Mesenchymal stem cell (in vitro differentiated cells and primary cell): ENCODE measurements around the gene UNK.
A peak's percentile ranks its signal among the peaks of the same experiment; 100 is the strongest.

Source experiments
- DNase-seq: peaks from one replicate; pipeline ENCODE4 v3.0.0-alpha.2; 2013
- H2AFZ ChIP-seq: one replicate; pipeline ENCODE4 v1.6.1; 2013; ENCODE audit warnings: low read depth, mild to moderate bottlenecking, control low read depth, inconsistent platforms, low read length, moderate library complexity
- H2AK5ac ChIP-seq: 2 replicates; pipeline ENCODE4 v1.6.1; 2013; ENCODE audit warnings: low read length, moderate library complexity, mild to moderate bottlenecking, inconsistent platforms; ENCODE audit not compliant: severe bottlenecking
- H2BK120ac ChIP-seq: one replicate; pipeline ENCODE4 v1.6.1; 2013; ENCODE audit warnings: low read depth, mild to moderate bottlenecking, inconsistent platforms, low read length, moderate library complexity
- H2BK12ac ChIP-seq, 2 experiments: one replicate each; pipeline ENCODE4 v1.6.1; 2013; ENCODE audit warnings: inconsistent platforms in 2 of 2, low read length in 2 of 2, mild to moderate bottlenecking in 2 of 2, moderate library complexity in 2 of 2, control low read depth in 1 of 2
- H2BK15ac ChIP-seq: one replicate; pipeline ENCODE4 v1.6.1; 2013; ENCODE audit warnings: mild to moderate bottlenecking, low read depth, inconsistent platforms; ENCODE audit not compliant: poor library complexity, severe bottlenecking
- H2BK5ac ChIP-seq: 2 replicates; pipeline ENCODE4 v1.6.1; 2013; ENCODE audit warnings: low read depth, mild to moderate bottlenecking, low read length, control low read depth, inconsistent platforms; ENCODE audit not compliant: poor library complexity, severe bottlenecking
- H3K14ac ChIP-seq, 2 experiments: one replicate each; pipeline ENCODE4 v1.6.1; 2013; ENCODE audit warnings: inconsistent platforms in 2 of 2, low read length in 2 of 2, control low read depth in 1 of 2, mild to moderate bottlenecking in 1 of 2, moderate library complexity in 1 of 2
- H3K18ac ChIP-seq, 2 experiments: one replicate each; pipeline ENCODE4 v1.6.1; 2013; ENCODE audit warnings: inconsistent platforms in 2 of 2, low read length in 2 of 2, control low read depth in 1 of 2, low read depth in 1 of 2, mild to moderate bottlenecking in 1 of 2
- H3K23ac ChIP-seq, 2 experiments: one replicate each; pipeline ENCODE4 v1.6.1; 2013; ENCODE audit warnings: inconsistent platforms in 2 of 2, low read length in 2 of 2, mild to moderate bottlenecking in 2 of 2, moderate library complexity in 2 of 2, control low read depth in 1 of 2
- H3K27ac ChIP-seq: 2 replicates; pipeline ENCODE4 v1.5.1; 2013; ENCODE audit warnings: mild to moderate bottlenecking, moderate library complexity, low read length, control low read depth, inconsistent platforms; ENCODE audit not compliant: poor library complexity, severe bottlenecking
- H3K27me3 ChIP-seq, 2 experiments: 2 replicates each; pipeline versions ENCODE4 v1.6.1 to v1.7.0; 2013; ENCODE audit warnings: low read length in 2 of 2, mild to moderate bottlenecking in 2 of 2, moderate library complexity in 2 of 2, control low read depth in 1 of 2, inconsistent platforms in 1 of 2; ENCODE audit not compliant: control insufficient read depth in 1 of 2, insufficient read depth in 1 of 2
- H3K36me3 ChIP-seq, 2 experiments: 2 replicates each; pipeline versions ENCODE4 v1.6.1 to v1.7.0; 2013; ENCODE audit warnings: low read length in 2 of 2, control low read depth in 1 of 2, inconsistent platforms in 1 of 2, low read depth in 1 of 2, mild to moderate bottlenecking in 1 of 2; ENCODE audit not compliant: insufficient read depth in 2 of 2, control insufficient read depth in 1 of 2
- H3K4ac ChIP-seq, 2 experiments: one replicate each; pipeline ENCODE4 v1.6.1; 2013; ENCODE audit warnings: inconsistent platforms in 2 of 2, low read length in 2 of 2, mild to moderate bottlenecking in 2 of 2, moderate library complexity in 2 of 2, control low read depth in 1 of 2, low read depth in 1 of 2
- H3K4me1 ChIP-seq: 2 replicates; pipeline ENCODE4 v1.6.1; 2013; ENCODE audit warnings: low read depth, low read length, control low read depth; ENCODE audit not compliant: control insufficient read depth, insufficient read depth
- H3K4me2 ChIP-seq: 2 replicates; pipeline ENCODE4 v1.6.1; 2013; ENCODE audit warnings: low read length, mild to moderate bottlenecking, inconsistent platforms; ENCODE audit not compliant: poor library complexity, severe bottlenecking
- H3K4me3 ChIP-seq, 2 experiments: 2 replicates each; pipeline versions ENCODE4 v1.5.1 to v1.7.0; 2013; ENCODE audit warnings: low read length in 2 of 2, mild to moderate bottlenecking in 2 of 2, control low read depth in 1 of 2, low read depth in 1 of 2; ENCODE audit not compliant: insufficient read depth in 1 of 2
- H3K79me1 ChIP-seq: replicated peaks from 2 replicates; pipeline ENCODE4 v1.6.1; 2013; ENCODE audit warnings: mild to moderate bottlenecking, control low read depth, low read length, inconsistent platforms; ENCODE audit not compliant: poor library complexity, severe bottlenecking
- H3K9ac ChIP-seq: 2 replicates; pipeline ENCODE4 v1.7.0; 2013; ENCODE audit warnings: mild to moderate bottlenecking, low read length, moderate library complexity
- H3K9me3 ChIP-seq: 2 replicates; pipeline ENCODE4 v1.7.0; 2013; ENCODE audit warnings: mild to moderate bottlenecking, low read length; ENCODE audit not compliant: control insufficient read depth
- H4K8ac ChIP-seq: one replicate; pipeline ENCODE4 v1.6.1; 2013; ENCODE audit warnings: inconsistent platforms, mild to moderate bottlenecking, low read length, moderate library complexity
- H4K91ac ChIP-seq: one replicate; pipeline ENCODE4 v1.6.1; 2013; ENCODE audit warnings: mild to moderate bottlenecking, low read length, inconsistent platforms
- WGBS: methylation state at CpG from one replicate; pipeline ENCODE4 v1.1.7; 2013; ENCODE audit warnings: mixed read lengths; 5-methylcytosine and 5-hydroxymethylcytosine counted together

UNK gene

GRCh38 chr17:75738218-75738802, 46.3 kb upstream of the UNK start:
- Histone ChIP-seq H2BK5ac (no peak overlapping the region), H2AFZ (no peak overlapping the region), H2BK12ac (no peak overlapping the region), H3K9ac (no peak overlapping the region), H3K36me3 (peaks cover 0 to 87% of the 10 kb centered on the region in 2 experiments), H3K27ac (no peak overlapping the region), H3K18ac (no peak overlapping the region), H3K4ac (no peak overlapping the region), H3K4me2 (no peak overlapping the region), H4K91ac (no peak overlapping the region), H3K4me1 (peaks cover 11% of the 10 kb centered on the region), H2BK120ac (no peak overlapping the region), H3K14ac (peak overlapping the region in 1 of 2 experiments; percentile 41), H3K9me3 (no peaks in the 10 kb centered on the region), H3K4me3 (no peak overlapping the region), H4K8ac (no peak overlapping the region), H3K27me3 (peaks cover 0 to 12% of the 10 kb centered on the region in 2 experiments), H2AK5ac (no peak overlapping the region), H3K23ac (no peak overlapping the region), H2BK15ac (no peak overlapping the region), H3K79me1 (peaks cover 21% of the 10 kb centered on the region)
- WGBS: 68% methylated on average over 13 of the region's 14 CpGs
- no peak for DNase-seq

GRCh38 chr17:75739174-75739573, 45.4 kb upstream of the UNK start:
- no peak overlapping the region for H2BK5ac ChIP-seq
- no peak overlapping the region for H3K14ac ChIP-seq
- H2BK15ac ChIP-seq: no peak overlapping the region
- H3K4me2 ChIP-seq: no peak overlapping the region
- H3K9me3 ChIP-seq: no peaks in the 10 kb centered on the region
- H4K91ac ChIP-seq: no peak overlapping the region
- H3K23ac ChIP-seq: no peak overlapping the region
- H3K79me1 ChIP-seq: peaks cover 18% of the 10 kb centered on the region
- H2BK120ac ChIP-seq: no peak overlapping the region
- no peak overlapping the region for H3K27ac ChIP-seq
- peaks cover 0 to 12% of the 10 kb centered on the region in 2 experiments for H3K27me3 ChIP-seq
- no peak overlapping the region for H2AFZ ChIP-seq
- H3K18ac ChIP-seq: no peak overlapping the region
- peaks cover 11% of the 10 kb centered on the region for H3K4me1 ChIP-seq
- no peak overlapping the region for H3K4me3 ChIP-seq
- H4K8ac ChIP-seq: no peak overlapping the region
- DNase-seq: no peak
- H3K4ac ChIP-seq: no peak overlapping the region
- no peak overlapping the region for H3K9ac ChIP-seq
- H2BK12ac ChIP-seq: no peak overlapping the region
- peaks cover 0 to 90% of the 10 kb centered on the region in 2 experiments for H3K36me3 ChIP-seq
- WGBS: 86% methylated on average over 7 of the region's 7 CpGs
- H2AK5ac ChIP-seq: no peak overlapping the region

- no peak overlapping the region for H2AFZ ChIP-seq
- no peak overlapping the region for H4K91ac ChIP-seq
- H3K18ac ChIP-seq: no peak overlapping the region
- no peaks in the 10 kb centered on the region for H3K9me3 ChIP-seq
- peaks cover 0 to 90% of the 10 kb centered on the region in 2 experiments for H3K36me3 ChIP-seq
- H3K4me2 ChIP-seq: no peak overlapping the region
- no peak overlapping the region for H2AK5ac ChIP-seq
- no peak overlapping the region for H3K14ac ChIP-seq
- no peak overlapping the region for H2BK12ac ChIP-seq
- H3K4ac ChIP-seq: no peak overlapping the region
- H3K4me3 ChIP-seq: peak overlapping the region in 1 of 2 experiments; percentile 2
- no peak overlapping the region for H2BK120ac ChIP-seq
- no peak overlapping the region for H3K23ac ChIP-seq
- no peak overlapping the region for H3K27ac ChIP-seq
- H4K8ac ChIP-seq: no peak overlapping the region
- DNase-seq: no peak
- no peak overlapping the region for H2BK15ac ChIP-seq
- WGBS: 88% methylated on average over 14 of the region's 14 CpGs
- H3K27me3 ChIP-seq: peaks cover 0 to 12% of the 10 kb centered on the region in 2 experiments
- peaks cover 21% of the 10 kb centered on the region for H3K79me1 ChIP-seq
- H2BK5ac ChIP-seq: no peak overlapping the region
- no peak overlapping the region for H3K9ac ChIP-seq
- H3K4me1 ChIP-seq: peaks cover 11% of the 10 kb centered on the region
Observed at GRCh38 chr17:75739801-75740200, 44.8 kb upstream of the UNK start.

DNA sequence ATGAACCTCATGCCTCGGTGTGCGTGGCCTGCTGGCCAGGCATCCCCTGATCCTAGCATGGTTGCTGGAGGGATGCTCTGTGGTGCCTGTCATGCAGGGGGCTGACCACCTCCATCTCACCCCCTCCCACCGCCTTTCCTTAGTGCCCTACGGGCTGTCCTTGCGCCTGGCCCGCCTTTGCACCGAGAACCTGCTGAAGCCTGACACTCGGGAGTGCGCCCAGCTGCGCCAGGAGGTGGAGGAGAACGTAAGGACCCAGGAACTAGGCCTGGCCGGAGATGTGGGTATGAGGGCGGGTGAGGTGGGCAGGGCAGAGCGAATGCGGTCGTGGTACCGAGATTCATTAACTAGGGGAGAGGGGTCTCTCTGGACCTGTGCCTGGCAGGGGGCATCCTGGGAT, 44.4 kb upstream of the UNK start:
- no peak overlapping the region for H2AFZ ChIP-seq
- no peak overlapping the region for H3K9ac ChIP-seq
- H3K14ac ChIP-seq: no peak overlapping the region
- peak overlapping the region in 1 of 2 experiments; percentile 2 for H3K4me3 ChIP-seq
- no peak overlapping the region for H4K8ac ChIP-seq
- H2BK12ac ChIP-seq: no peak overlapping the region
- no peak overlapping the region for H2BK120ac ChIP-seq
- no peak overlapping the region for H3K23ac ChIP-seq
- WGBS: 90% methylated on average over 17 of the region's 17 CpGs
- peaks cover 11% of the 10 kb centered on the region for H3K4me1 ChIP-seq
- no peaks in the 10 kb centered on the region for H3K9me3 ChIP-seq
- DNase-seq: no peak
- H2BK5ac ChIP-seq: no peak overlapping the region
- H2BK15ac ChIP-seq: no peak overlapping the region
- H2AK5ac ChIP-seq: no peak overlapping the region
- H3K79me1 ChIP-seq: peaks cover 21% of the 10 kb centered on the region
- H3K18ac ChIP-seq: no peak overlapping the region
- H3K4me2 ChIP-seq: no peak overlapping the region
- H3K4ac ChIP-seq: no peak overlapping the region
- H3K36me3 ChIP-seq: peaks cover 0 to 95% of the 10 kb centered on the region in 2 experiments
- no peak overlapping the region for H4K91ac ChIP-seq
- H3K27me3 ChIP-seq: peaks cover 0 to 12% of the 10 kb centered on the region in 2 experiments
- H3K27ac ChIP-seq: no peak overlapping the region
